GM21367 (cell line): Measurements from ENCODE around the gene SPOCK1.

Source experiments
- ATAC-seq: cut with Tn5 transposase; IDR thresholded peaks from one replicate; pipeline ENCODE4 v1.9.1; 2021; ENCODE audit not compliant: unreplicated experiment

The SPOCK1 gene

GRCh38 chr5:137126829-137127228, 372.3 kb downstream of the SPOCK1 start:
- no peak for ATAC-seq

GRCh38 chr5:137122558-137122957, 376.6 kb downstream of the SPOCK1 start:
- no peak for ATAC-seq

- ATAC-seq, result no peak
These were observed 377.1 kb downstream of the SPOCK1 start for GRCh38 chr5:137122075-137122474.

GRCh38 chr5:137119321-137119720, 379.8 kb downstream of the SPOCK1 start:
- ATAC-seq, result no peak

GRCh38 chr5:137118629-137119028, 380.5 kb downstream of the SPOCK1 start:
- no peak for ATAC-seq

GRCh38 chr5:137115152-137115551, 384.0 kb downstream of the SPOCK1 start:
- ATAC-seq, result no peak

GRCh38 chr5:137114529-137114928, 384.6 kb downstream of the SPOCK1 start:
- ATAC-seq, result no peak

GRCh38 chr5:137113939-137114338, 385.2 kb downstream of the SPOCK1 start:
- ATAC-seq, result no peak

- ATAC-seq, result no peak
These were observed 386.0 kb downstream of the SPOCK1 start for GRCh38 chr5:137113161-137113560.

GRCh38 chr5:137105351-137106035, 393.6 kb downstream of the SPOCK1 start:
- no peak for ATAC-seq

GRCh38 chr5:137101544-137101943, 397.6 kb downstream of the SPOCK1 start:
- ATAC-seq, result no peak

- ATAC-seq, result no peak
These were observed 399.5 kb downstream of the SPOCK1 start for GRCh38 chr5:137099651-137100050.

GRCh38 chr5:137098663-137099062, 400.5 kb downstream of the SPOCK1 start:
- ATAC-seq, result no peak

- no peak for ATAC-seq
These were observed 400.9 kb downstream of the SPOCK1 start for GRCh38 chr5:137098238-137098637.

GRCh38 chr5:137097203-137097602, 401.9 kb downstream of the SPOCK1 start:
- no peak for ATAC-seq

GRCh38 chr5:137096149-137097103, 402.7 kb downstream of the SPOCK1 start:
- ATAC-seq, result no peak

GRCh38 chr5:137095597-137095996, 403.5 kb downstream of the SPOCK1 start:
- no peak for ATAC-seq

- no peak for ATAC-seq
These were observed 406.3 kb downstream of the SPOCK1 start for GRCh38 chr5:137092831-137093230.

GRCh38 chr5:137091472-137091871, 407.7 kb downstream of the SPOCK1 start:
- ATAC-seq, result no peak

GRCh38 chr5:137090721-137091120, 408.4 kb downstream of the SPOCK1 start:
- no peak for ATAC-seq

GRCh38 chr5:137090151-137090550, 409.0 kb downstream of the SPOCK1 start:
- no peak for ATAC-seq

- no peak for ATAC-seq
These were observed 411.0 kb downstream of the SPOCK1 start for GRCh38 chr5:137088175-137088574.
